CD4-positive, alpha-beta T cell treated with Interleukin-6 for 4 hours (primary cell): ENCODE results near the gene LARGE1.
"Not testable (repeated sequence)": the region's sequence is repeated elsewhere in the genome, so short reads cannot be mapped to it uniquely, and the experiment has no call there.

Experiments
- DNase-seq: peaks from one replicate; pipeline ENCODE4 v3.0.0-alpha.2; 2020; ENCODE audit warnings: mixed read lengths

LARGE1 gene

GRCh38 chr22:33883961-33884808 lies 36.1 kb downstream of the LARGE1 start:
- DNase-seq, result no peak

GRCh38 chr22:33883561-33883960 lies 36.7 kb downstream of the LARGE1 start:
- DNase-seq, result no peak

GRCh38 chr22:33882991-33883390 lies 37.3 kb downstream of the LARGE1 start:
- no peak for DNase-seq

DNA sequence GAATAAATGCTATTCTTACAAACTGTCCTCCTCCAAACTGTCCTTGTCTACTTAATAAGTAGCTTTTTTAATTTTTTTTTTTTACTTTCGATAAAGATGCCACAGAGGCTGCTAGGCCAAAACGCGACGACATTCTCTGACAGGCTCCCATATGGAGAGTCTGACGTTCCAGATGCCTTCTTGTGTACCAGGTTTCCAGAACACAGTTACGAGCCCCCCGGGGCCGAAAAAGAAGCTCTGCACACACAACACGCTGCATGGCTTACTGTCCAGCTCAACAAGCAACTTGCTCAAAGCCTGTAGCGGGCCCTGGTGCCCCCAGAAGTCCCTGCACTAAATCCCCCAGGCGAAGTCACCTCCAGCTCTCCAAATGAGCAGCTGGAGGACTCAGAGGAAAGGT lies 39.3 kb downstream of the LARGE1 start:
- no peak for DNase-seq

- DNase-seq, result no peak
Observed at GRCh38 chr22:33879796-33880195, 40.5 kb downstream of the LARGE1 start.

DNA sequence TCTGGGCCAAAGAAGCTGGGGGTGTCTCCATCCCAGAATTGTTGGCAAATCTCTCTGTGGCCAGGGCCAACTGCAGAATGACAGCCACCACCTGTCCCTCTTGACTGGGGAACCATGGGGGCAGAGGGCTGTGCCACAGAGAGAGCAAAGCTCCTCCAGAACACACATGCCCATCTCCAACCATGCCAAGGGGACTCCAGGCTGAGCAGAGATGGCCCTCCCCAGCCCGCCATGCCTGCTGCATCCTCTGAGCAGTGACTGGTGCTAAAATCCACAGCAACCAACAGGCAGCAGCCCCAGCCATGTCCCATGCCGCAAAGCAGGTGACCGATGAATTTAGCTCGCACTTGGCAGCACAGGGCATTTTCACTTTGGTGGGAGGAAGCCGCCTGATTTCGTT lies 45.0 kb downstream of the LARGE1 start:
- no peak for DNase-seq

- no peak for DNase-seq
Observed at GRCh38 chr22:33874206-33874605, 46.1 kb downstream of the LARGE1 start.

GRCh38 chr22:33873666-33874065 lies 46.6 kb downstream of the LARGE1 start:
- no peak for DNase-seq

DNA sequence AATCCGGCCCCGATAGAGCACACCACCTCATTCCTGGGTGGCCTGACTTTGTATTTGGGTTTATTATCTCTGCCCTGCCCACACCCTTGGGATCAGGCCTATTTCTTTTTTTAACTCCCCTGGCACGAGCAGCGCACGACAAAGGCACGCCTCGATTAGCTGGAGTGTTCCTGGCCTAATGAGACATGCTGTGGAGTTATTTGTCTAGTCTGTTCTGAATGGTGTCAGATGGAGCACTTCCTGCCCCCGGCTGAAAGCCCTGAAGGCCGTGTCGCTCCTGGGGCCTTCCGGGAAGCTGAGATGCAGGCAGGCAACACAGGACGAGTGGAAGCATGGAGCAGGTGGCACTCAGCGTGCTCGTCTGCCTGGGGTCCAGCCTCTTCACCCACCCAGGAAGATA lies 47.1 kb downstream of the LARGE1 start:
- DNase-seq, result no peak

- DNase-seq, result no peak
Observed at GRCh38 chr22:33871935-33872334, 48.3 kb downstream of the LARGE1 start.

DNA sequence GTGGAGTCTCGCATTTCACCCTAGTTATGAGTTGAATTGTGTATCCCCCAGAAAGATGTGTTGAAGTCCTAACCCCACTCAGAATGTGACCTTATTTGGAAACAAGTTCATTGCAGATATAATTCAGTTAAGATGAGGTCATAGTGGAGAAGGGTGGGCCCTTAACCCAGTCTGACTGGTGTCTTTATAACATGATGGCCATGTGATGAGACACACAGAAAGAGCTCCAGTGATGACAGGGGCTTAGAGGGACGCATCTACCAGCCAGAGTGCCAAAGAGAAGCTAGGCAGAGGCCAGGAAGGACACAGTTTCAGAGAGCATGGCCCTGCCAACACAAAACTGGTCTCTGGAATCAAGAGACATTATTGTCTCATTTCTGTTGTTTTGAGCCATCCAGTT lies 50.3 kb downstream of the LARGE1 start:
- DNase-seq, result no peak

- no peak for DNase-seq
Observed at GRCh38 chr22:33867971-33868370, 52.3 kb downstream of the LARGE1 start.

DNA sequence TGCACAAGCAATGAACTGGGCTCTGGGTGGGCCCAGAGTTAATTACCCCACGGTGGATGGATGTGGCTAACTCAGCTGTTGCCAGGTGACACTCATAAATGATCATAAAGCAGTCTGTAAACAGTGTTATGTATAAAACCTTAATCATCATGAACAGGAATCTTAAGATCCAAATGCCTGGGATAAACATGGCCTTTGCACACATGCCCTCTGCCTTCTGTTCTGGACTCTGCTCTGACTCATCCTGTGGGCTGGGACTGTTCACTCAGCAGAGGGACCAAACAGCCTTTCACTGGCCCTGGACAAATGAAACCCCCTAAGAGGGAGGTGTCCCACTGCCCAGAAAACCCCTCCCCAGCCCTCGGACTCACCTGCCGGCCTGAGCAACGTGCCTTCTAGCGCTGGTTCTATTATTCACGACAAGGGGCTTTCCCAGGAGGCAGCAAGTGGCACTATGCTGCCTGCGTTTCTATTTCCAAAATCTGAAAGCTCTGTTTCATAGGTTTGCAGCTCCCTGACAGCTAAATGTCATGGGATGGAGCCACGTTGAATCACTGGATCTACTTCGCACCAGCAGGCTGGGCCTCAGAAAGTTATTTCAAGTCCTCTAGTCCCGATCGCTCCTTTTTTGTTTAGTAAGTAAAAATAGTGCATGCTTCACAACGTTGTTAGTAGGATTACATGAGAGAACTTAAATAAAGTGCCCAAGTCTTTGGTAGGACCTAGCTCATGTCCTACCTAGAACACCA lies 53.0 kb downstream of the LARGE1 start:
- no peak for DNase-seq

GRCh38 chr22:33866511-33866910 lies 53.8 kb downstream of the LARGE1 start:
- DNase-seq, result no peak

GRCh38 chr22:33865996-33866395 lies 54.3 kb downstream of the LARGE1 start:
- no peak for DNase-seq

DNA sequence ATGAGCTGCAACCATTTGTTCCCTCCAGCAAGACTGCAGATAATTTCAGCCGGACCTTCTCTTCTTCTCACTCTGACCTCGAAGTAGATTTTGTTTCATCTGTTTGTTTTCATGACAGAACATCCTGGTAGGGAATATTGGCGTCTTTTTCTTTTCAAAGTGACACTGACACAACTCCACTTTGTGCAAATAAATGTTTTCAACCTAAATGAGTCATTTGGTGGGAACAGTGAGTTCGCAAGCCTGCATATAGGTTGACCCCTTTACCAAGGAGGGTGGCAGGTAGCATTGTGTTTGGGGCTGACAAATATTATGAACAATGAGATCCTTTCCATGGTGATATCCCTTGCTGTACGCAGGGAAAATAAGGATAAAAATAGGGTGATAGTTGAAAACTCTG lies 55.0 kb downstream of the LARGE1 start:
- DNase-seq, result no peak

- no peak for DNase-seq
Observed at GRCh38 chr22:33864723-33865130, 55.5 kb downstream of the LARGE1 start.

DNA sequence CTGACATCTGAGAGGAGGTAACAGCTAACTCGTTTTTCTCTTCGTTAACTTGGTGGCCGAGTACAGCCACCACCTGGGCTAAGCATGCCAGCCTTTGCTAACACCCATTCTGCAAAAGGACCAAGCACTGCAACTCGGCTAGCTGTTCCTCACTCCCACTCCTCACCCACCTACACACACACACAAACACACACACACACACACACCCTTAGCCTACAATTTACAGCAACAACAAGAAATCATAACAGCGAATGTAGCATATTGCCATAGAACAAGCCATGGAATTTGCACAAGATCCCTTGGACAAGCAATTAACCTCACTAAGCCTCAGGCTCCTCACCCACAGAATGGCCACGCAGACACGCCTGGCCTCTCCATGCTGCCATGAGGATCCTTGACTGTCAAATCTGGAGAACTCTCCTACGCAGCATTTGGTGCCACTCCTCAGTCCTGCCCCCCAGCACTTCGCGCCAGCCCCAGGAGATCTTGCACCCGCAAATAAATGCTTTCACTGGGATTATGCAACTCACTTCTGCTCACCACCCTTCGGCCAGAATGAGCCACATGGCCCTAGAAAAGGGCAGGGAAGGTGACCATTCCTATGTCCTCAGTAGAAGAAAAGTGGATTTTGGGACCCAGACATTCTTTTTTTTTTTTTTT lies 58.9 kb downstream of the LARGE1 start:
- DNase-seq, result no peak

- DNase-seq, result no peak
Observed at GRCh38 chr22:33860386-33860785, 59.9 kb downstream of the LARGE1 start.

DNA sequence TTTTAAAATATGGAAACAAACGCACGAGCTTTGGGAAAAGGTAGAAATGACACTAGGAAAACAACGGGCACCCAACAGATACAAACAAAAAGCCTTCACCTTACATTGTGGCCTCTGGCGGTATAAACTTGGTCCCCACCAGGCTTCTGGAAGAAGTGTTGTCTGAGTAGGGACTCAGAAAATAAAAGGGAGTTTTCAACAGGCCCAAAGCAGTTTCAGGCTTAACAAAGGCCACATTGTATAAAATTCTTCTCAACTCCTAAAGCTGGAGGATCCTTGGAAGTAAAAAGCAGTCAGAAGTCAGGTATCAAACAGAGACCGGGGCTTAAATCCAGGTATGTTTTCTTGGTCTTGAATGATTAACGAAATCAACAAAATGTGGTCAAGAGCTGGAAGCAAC lies 61.0 kb downstream of the LARGE1 start:
- no peak for DNase-seq

DNA sequence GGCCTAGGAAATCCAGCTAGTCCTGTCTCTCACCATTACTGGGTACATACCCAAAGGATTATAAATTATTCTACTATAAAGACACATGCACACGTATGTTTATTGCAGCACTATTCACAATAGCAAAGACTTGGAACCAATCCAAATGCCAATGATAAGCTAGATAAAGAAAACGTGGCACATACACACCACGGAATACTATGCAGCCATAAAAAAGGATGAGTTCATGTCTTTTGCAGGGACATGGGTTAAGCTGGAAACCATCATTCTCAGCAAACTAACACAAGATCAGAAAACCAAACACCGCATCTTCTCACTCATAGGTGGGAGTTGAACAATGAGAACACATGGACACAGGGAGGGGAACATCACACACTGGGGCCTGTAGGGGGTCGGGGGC lies 61.6 kb downstream of the LARGE1 start:
- DNase-seq, result not testable (repeated sequence)

DNA sequence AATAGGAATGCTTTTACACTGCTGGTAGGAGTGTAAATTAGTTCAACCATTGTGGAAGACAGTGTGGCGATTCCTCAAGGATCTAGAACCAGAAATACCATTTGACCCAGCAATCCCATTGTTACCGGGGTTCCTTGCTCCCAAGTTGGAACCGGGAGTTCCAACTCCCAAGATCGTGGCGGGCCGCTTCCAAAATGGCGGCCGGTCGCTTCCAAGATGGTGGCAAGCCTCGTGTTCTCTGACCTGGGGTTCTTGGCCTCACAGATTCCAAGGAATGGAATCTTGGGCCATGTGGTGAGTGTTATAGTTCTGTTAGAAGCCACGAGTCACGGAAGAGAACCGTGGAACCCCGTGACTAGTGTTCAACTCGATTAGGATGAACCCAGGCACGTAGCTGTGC lies 62.5 kb downstream of the LARGE1 start:
- not testable (repeated sequence) for DNase-seq

DNA sequence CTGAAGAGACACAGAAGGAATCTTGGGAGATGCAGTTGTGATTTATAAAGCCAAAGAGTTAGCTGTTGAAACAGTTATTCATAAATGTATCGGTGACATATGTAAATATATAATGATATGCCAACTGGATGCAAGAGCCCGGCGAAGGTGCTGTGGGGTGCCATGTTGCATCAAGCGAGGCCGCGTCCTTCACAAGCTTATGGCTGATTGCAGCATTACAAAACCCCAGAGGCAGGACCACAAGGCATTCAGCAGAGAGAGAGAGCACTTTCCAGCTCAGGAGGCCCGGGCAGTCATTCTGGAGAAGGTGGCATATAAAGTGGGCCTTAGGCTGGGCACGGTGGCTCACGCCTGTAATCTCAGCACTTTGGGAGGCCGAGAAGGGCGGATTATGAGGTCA lies 65.6 kb downstream of the LARGE1 start:
- no peak for DNase-seq
